Astrocyte (in vitro differentiated cells and primary cell): ENCODE data around the gene SRCIN1. TPM values are rescaled to one million over a fixed set of nuclear protein-coding genes. Genes with fewer than 3 reads are reported as not detected.
A peak's percentile ranks its signal among the peaks of the same experiment; 100 is the strongest.

Experiments
- DNase-seq: peaks from one replicate; pipeline ENCODE4 v3.0.0-alpha.2; 2010; ENCODE audit warnings: low read depth
- FAIRE-seq: peaks from 2 replicates; lab custom pipeline; 2011; peaks lifted over from hg19 to GRCh38; lab: Jason Lieb, UNC
- H2AFZ ChIP-seq: 2 replicates; pipeline ENCODE4 v1.6.0; 2012; ENCODE audit warnings: low read depth, low read length, inconsistent platforms
- H3K27ac ChIP-seq: 2 replicates; pipeline ENCODE4 v1.5.1; 2011; ENCODE audit warnings: low read depth, low read length, inconsistent platforms
- H3K27me3 ChIP-seq: 2 replicates; pipeline ENCODE4 v1.6.0; 2011; ENCODE audit warnings: low read length, inconsistent platforms; ENCODE audit not compliant: insufficient read depth
- H3K36me3 ChIP-seq: 2 replicates; pipeline ENCODE4 v1.5.1; 2011; ENCODE audit warnings: low read length, inconsistent platforms; ENCODE audit not compliant: insufficient read depth
- H3K4me1 ChIP-seq: 2 replicates; pipeline ENCODE4 v1.5.1; 2011; ENCODE audit warnings: low read length, inconsistent platforms; ENCODE audit not compliant: insufficient read depth
- H3K4me2 ChIP-seq: 2 replicates; pipeline ENCODE4 v1.6.0; 2012; ENCODE audit warnings: low read length, inconsistent platforms
- H3K4me3 ChIP-seq: 2 replicates; pipeline ENCODE4 v1.5.1; 2011; ENCODE audit warnings: low read depth, mild to moderate bottlenecking, low read length, inconsistent platforms; ENCODE audit not compliant: insufficient read depth
- H3K79me2 ChIP-seq: 2 replicates; pipeline ENCODE4 v1.6.0; 2012; ENCODE audit warnings: mild to moderate bottlenecking, low read length, inconsistent platforms; ENCODE audit not compliant: insufficient read depth
- H3K9ac ChIP-seq: 2 replicates; pipeline ENCODE4 v1.6.0; 2012; ENCODE audit warnings: mild to moderate bottlenecking, low read length, inconsistent platforms
- H3K9me3 ChIP-seq: 2 replicates; pipeline ENCODE4 v1.5.1; 2012; ENCODE audit warnings: low read depth, mild to moderate bottlenecking, low read length, inconsistent platforms; ENCODE audit not compliant: insufficient read depth
- H4K20me1 ChIP-seq: 2 replicates; pipeline ENCODE4 v1.6.0; 2012; ENCODE audit warnings: low read length, inconsistent platforms; ENCODE audit not compliant: insufficient read depth
- H3K27ac Mint-ChIP-seq: one replicate; pipeline ENCODE4 v1.8.0; 2021; ENCODE audit warnings: mild to moderate bottlenecking, mixed read lengths; ENCODE audit not compliant: unreplicated experiment
- H3K27me3 Mint-ChIP-seq: one replicate; pipeline ENCODE4 v1.8.0; 2021; ENCODE audit warnings: low read depth, mixed read lengths; ENCODE audit not compliant: unreplicated experiment
- H3K36me3 Mint-ChIP-seq: one replicate; pipeline ENCODE4 v1.8.0; 2021; ENCODE audit warnings: low read depth, mixed read lengths; ENCODE audit not compliant: unreplicated experiment
- H3K4me1 Mint-ChIP-seq: one replicate; pipeline ENCODE4 v1.8.0; 2021; ENCODE audit warnings: low read depth, mixed read lengths; ENCODE audit not compliant: unreplicated experiment
- H3K4me3 Mint-ChIP-seq: one replicate; pipeline ENCODE4 v1.8.0; 2021; ENCODE audit warnings: mild to moderate bottlenecking, moderate library complexity, mixed read lengths; ENCODE audit not compliant: unreplicated experiment
- H3K9me3 Mint-ChIP-seq: one replicate; pipeline ENCODE4 v1.8.0; 2021; ENCODE audit warnings: mild to moderate bottlenecking, mixed read lengths; ENCODE audit not compliant: unreplicated experiment
- EZH2 ChIP-seq: IDR thresholded peaks from 2 replicates; pipeline ENCODE4 v1.6.1; 2012; ENCODE audit warnings: mild to moderate bottlenecking, low read length, inconsistent platforms; ENCODE audit not compliant: insufficient read depth
- total RNA-seq: library from RNA; stranded (reverse); gene quantifications from 2 replicates; pipeline ENCODE4 v1.2.1, GENCODE V29; 2021
- TF ChIP-seq, protein P1 (sequence below): IDR thresholded peaks from 2 replicates; pipeline ENCODE4 v1.5.1; 2011; ENCODE audit warnings: low read depth, mild to moderate bottlenecking, inconsistent platforms, low read length, moderate library complexity; ENCODE audit not compliant: insufficient read depth

SRCIN1 gene
- total RNA-seq, 1 donor from 2014 or later, result 1.5 TPM

DNA sequence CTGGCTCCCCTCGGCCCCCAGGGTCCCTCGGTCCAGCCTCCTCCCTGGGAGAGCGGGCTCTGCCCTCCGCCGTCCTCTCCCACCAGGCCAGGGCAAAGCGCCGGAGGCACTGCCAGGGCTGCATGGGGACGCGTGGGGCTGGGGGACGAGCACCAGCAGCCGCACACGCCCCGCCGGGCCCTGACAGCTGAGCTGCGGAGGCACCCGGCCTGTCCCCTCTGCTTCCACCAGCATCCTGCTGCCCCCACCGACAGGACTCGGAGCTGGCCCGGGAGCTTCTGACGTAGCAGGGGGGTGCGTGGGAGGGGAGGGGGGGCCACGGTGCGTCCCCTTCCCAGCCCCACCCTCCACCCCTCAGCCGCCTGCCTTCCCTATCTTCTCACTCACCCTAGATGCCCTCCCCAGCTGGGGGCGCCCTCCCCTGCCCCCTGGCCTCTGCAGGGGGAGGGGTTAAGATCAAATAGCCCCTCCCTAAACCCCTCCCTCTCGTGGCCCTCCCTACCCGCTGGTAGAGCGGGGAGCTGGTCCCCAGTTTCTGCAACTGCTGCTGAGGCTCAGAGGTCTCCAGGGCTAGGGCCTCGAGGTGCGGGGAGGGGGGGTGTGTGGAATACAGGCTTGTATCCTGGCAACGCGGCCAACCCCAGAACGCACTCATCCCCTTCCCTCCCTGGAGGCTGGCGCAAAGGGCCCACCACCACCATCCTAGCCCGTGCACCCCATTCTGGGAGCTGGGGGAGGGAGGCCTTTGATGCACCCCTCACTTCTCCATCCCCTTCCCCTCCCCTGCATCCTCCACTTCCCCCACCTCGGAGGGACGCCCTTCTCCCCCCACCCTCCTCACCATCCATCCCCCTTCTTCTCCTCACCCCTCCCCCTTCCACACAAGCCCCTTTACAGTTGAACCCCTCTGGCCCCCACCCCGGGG lies 1.0 kb downstream of the SRCIN1 start:
- Mint-ChIP-seq H3K27ac (no peak overlapping the region), H3K27me3 (peaks cover 56% of the 10 kb centered on the region), H3K4me1 (peaks cover 9% of the 10 kb centered on the region), H3K36me3 (no peaks in the 10 kb centered on the region), H3K9me3 (no peaks in the 10 kb centered on the region), H3K4me3 (no peak overlapping the region)
- no peak for DNase-seq
- no peak overlapping the region for H3K27ac ChIP-seq
- H4K20me1 ChIP-seq, result peaks cover 6% of the 10 kb centered on the region
- H3K4me2 ChIP-seq, result peak overlapping the region; percentile 80
- H3K4me1 ChIP-seq, result no peaks in the 10 kb centered on the region
- no peaks in the 10 kb centered on the region for H3K36me3 ChIP-seq
- no peak overlapping the region for H3K9ac ChIP-seq
- FAIRE-seq, result no peak
- TF ChIP-seq, protein P1, sequence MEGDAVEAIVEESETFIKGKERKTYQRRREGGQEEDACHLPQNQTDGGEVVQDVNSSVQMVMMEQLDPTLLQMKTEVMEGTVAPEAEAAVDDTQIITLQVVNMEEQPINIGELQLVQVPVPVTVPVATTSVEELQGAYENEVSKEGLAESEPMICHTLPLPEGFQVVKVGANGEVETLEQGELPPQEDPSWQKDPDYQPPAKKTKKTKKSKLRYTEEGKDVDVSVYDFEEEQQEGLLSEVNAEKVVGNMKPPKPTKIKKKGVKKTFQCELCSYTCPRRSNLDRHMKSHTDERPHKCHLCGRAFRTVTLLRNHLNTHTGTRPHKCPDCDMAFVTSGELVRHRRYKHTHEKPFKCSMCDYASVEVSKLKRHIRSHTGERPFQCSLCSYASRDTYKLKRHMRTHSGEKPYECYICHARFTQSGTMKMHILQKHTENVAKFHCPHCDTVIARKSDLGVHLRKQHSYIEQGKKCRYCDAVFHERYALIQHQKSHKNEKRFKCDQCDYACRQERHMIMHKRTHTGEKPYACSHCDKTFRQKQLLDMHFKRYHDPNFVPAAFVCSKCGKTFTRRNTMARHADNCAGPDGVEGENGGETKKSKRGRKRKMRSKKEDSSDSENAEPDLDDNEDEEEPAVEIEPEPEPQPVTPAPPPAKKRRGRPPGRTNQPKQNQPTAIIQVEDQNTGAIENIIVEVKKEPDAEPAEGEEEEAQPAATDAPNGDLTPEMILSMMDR, result no peak
- peak; percentile 33 for TF ChIP-seq EZH2
- H3K27me3 ChIP-seq, result peaks cover 50% of the 10 kb centered on the region
- H2AFZ ChIP-seq, result no peak overlapping the region
- H3K4me3 ChIP-seq, result no peak overlapping the region
- H3K9me3 ChIP-seq, result no peaks in the 10 kb centered on the region
- H3K79me2 ChIP-seq, result no peaks in the 10 kb centered on the region

DNA sequence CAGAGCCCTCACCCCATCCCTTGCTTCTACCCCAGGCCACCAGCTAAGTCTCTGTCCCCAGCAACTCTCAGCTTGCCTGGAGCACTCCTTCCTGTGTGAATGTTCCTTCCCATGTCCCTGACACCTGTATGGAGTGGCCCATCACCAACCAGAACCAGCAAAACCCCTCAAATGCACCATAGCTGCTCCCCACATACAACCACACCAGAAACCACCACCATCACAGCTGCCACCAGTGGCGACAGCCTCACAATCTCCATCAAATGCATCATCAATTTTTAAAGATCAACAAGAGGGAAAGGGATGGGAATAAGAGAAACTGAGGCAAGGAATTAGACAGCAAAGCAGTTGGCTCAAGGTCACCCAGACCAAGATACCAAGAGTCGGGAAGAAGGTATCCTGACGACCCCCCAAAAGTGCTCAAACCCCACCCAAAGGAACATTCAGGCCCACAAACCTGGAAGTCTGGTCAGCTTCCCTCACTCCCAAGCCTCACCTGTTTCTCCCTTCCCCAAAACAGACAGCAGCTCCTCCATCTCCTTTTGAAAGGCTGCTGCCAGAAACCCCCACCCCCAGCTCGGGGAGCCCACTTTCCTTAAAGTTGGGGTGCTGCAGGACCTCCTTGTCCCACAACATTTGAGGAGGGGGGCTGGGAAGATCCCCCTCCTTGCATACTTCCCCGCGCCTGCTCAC lies 1.8 kb downstream of the SRCIN1 start:
- no peaks in the 10 kb centered on the region for H3K36me3 ChIP-seq
- no peaks in the 10 kb centered on the region for H3K9me3 Mint-ChIP-seq
- TF ChIP-seq EZH2, result no peak
- TF ChIP-seq, protein P1, result no peak
- no peak overlapping the region for H3K27ac ChIP-seq
- no peaks in the 10 kb centered on the region for H3K79me2 ChIP-seq
- no peak overlapping the region for H3K4me3 Mint-ChIP-seq
- peaks cover 57% of the 10 kb centered on the region for H3K27me3 Mint-ChIP-seq
- peaks cover 9% of the 10 kb centered on the region for H3K4me1 Mint-ChIP-seq
- no peak overlapping the region for H3K4me2 ChIP-seq
- DNase-seq, result no peak
- no peaks in the 10 kb centered on the region for H3K9me3 ChIP-seq
- no peak overlapping the region for H2AFZ ChIP-seq
- no peaks in the 10 kb centered on the region for H3K36me3 Mint-ChIP-seq
- H3K27ac Mint-ChIP-seq, result no peak overlapping the region
- H3K27me3 ChIP-seq, result peaks cover 42% of the 10 kb centered on the region
- no peaks in the 10 kb centered on the region for H3K4me1 ChIP-seq
- peaks cover 6% of the 10 kb centered on the region for H4K20me1 ChIP-seq
- H3K4me3 ChIP-seq, result no peak overlapping the region
- H3K9ac ChIP-seq, result no peak overlapping the region
- no peak for FAIRE-seq
